H1 (cell line): ENCODE measurements around the gene FAAP100. TPM values are rescaled to one million over a fixed set of nuclear protein-coding genes. Genes with fewer than 3 reads are reported as not detected.

Source experiments
- BCL11A ChIP-seq, 2 experiments: IDR thresholded peaks; one replicate each; pipeline ENCODE4 v1.6.1; 2011; ENCODE audit warnings: low read depth in 2 of 2, low read length in 2 of 2, mild to moderate bottlenecking in 2 of 2
- CHD1 ChIP-seq: IDR thresholded peaks from 2 replicates; pipeline ENCODE4 v1.6.1; 2012; ENCODE audit warnings: low read depth, low read length, improper control_type of control experiment
- GABPA ChIP-seq: IDR thresholded peaks from 2 replicates; pipeline ENCODE4 v1.6.1; 2011; ENCODE audit warnings: mild to moderate bottlenecking, low read length, moderate library complexity, borderline replicate concordance; ENCODE audit not compliant: insufficient read depth
- POLR2A ChIP-seq, 2 experiments: IDR thresholded peaks; 1 replicate in 1 of 2; 2 replicates in 1 of 2; pipeline ENCODE4 v1.6.1; 2011; ENCODE audit warnings: low read depth in 2 of 2, low read length in 2 of 2, mild to moderate bottlenecking in 2 of 2; ENCODE audit errors: control extremely low read depth in 1 of 2
- RAD21 ChIP-seq, 2 experiments: IDR thresholded peaks in 1 of 2; conservative IDR thresholded peaks in 1 of 2; 2 replicates each; pipeline ENCODE4 v1.6.1; 2011; ENCODE audit warnings: low read depth in 2 of 2, low read length in 2 of 2, improper control_type of control experiment in 1 of 2, inconsistent platforms in 1 of 2, mild to moderate bottlenecking in 1 of 2, moderate library complexity in 1 of 2
- RXRA ChIP-seq: IDR thresholded peaks from 2 replicates; pipeline ENCODE4 v1.6.1; 2011; ENCODE audit warnings: low read depth, mild to moderate bottlenecking, low read length, moderate library complexity; ENCODE audit not compliant: insufficient read depth
- SUZ12 ChIP-seq: fragments of 200-600 bp; sonication (generic); IDR thresholded peaks from 2 replicates; pipeline ENCODE4 v1.6.1; 2012; ENCODE audit warnings: mild to moderate bottlenecking, inconsistent platforms, low read length, moderate library complexity, mixed read lengths
- TAF7 ChIP-seq: optimal IDR thresholded peaks from 2 replicates; pipeline ENCODE3; 2011; ENCODE audit warnings: low read depth, mild to moderate bottlenecking, inconsistent platforms, low read length, moderate library complexity, borderline replicate concordance
- TCF12 ChIP-seq: IDR thresholded peaks from 2 replicates; pipeline ENCODE4 v1.6.1; 2011; ENCODE audit warnings: low read depth, mild to moderate bottlenecking, low read length
- YY1 ChIP-seq: IDR thresholded peaks from 2 replicates; pipeline ENCODE4 v1.6.1; 2011; ENCODE audit warnings: low read depth, mild to moderate bottlenecking, low read length
- polyA plus RNA-seq, 7 experiments: library from polyadenylated mRNA; depleted of rRNA in 3 of 7; stranded (reverse) in 5 of 7; unstranded in 2 of 7; fragments of >200 nt in 5 of 7; fragments of 200-250 nt in 2 of 7; gene quantifications; 1 replicate in 5 of 7; 2 replicates in 1 of 7; 4 replicates in 1 of 7; pipeline versions ENCODE4 v1.2.1 to v1.2.3, GENCODE V29; 2011 to 2013; ENCODE audit warnings: missing spikeins in 2 of 7, mixed read lengths in 2 of 7
- total RNA-seq: library from RNA; stranded (reverse); fragmentation: NEBNext Ultra II Directional; extraction: Animal tissue kit (Norgen Biotek cat#: 25700); gene quantifications from 2 replicates; pipeline ENCODE4 v1.2.1, GENCODE V29; 2021

The FAAP100 gene
- total and polyA plus RNA-seq, 2 of the 8 experiments (the other 6 are each of a cell fraction or from before 2014, with no cell fraction given) = 23.2 to 41.8 TPM

- TF ChIP-seq GABPA (no peak), RXRA (no peak), TAF7 (no peak), YY1 (no peak), RAD21 (IDR thresholded peaks at IDR 0.05 in 1 of 2, conservative IDR thresholded peaks at IDR 0.05 in 1 of 2; ENCODE audit: low read depth in 2 of 2, low read length in 2 of 2) (no peak), TCF12 (no peak), POLR2A (IDR thresholded peaks at IDR 0.05; ENCODE audit: control extremely low read depth in 1 of 2, low read depth in 2 of 2, low read length in 2 of 2) (no peak), CHD1 (no peak), SUZ12 (no peak), BCL11A (IDR thresholded peaks at IDR 0.05; ENCODE audit: low read depth in 2 of 2, low read length in 2 of 2) (no peak)
- TF ChIP-seq, all 59 proteins: peak for 0
Measured at GRCh38 chr17:81539961-81540675, 12.0 kb downstream of the FAAP100 start (continued).
